ENCODE data around the gene SCAPER. TPM values are rescaled to one million over a fixed set of nuclear protein-coding genes. Genes with fewer than 3 reads are reported as not detected.
A peak's percentile ranks its signal among the peaks of the same experiment; 100 is the strongest.

SCAPER gene
- total RNA-seq, 1 experiment from 2014 or later, result 7.4 TPM

DNA sequence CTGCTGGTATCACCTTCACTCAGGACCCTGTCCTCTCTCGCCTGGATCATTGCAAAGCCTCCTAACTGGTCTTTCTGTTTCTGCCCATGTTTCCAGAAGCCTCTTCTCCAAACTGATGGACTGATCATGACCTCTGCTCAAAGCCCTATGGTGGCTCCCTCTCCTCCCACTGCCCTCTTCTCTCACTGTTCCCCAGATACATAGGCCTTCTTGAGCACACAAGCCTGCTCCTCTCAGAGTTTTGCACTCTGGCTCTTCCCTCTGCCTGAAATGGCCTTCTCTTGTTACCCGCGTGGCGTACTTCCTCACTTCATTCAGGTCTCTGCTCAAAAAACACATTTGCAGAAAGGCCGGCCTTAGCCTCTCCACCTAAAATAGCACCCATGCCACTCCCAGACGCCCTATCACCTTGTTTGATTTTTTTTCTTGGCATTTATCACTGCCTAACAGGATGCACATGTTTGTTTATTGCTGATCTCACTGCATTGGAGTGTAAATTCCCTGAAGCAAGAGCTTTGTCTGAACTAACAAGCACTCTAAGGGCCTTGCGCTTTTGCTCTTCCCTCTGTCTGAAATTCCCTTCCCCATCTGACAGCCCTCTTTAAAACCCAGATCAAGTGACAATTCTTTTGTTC is 592.5 kb downstream of the SCAPER start:
- H2BK15ac ChIP-seq (ENCODE audit: low read depth, low read length), result no peak overlapping the region
- no peak overlapping the region for H4K5ac ChIP-seq (ENCODE audit: insufficient read length, low read depth, low read length)
- peaks cover 5% of the 10 kb centered on the region for H3K23me2 ChIP-seq (ENCODE audit: insufficient read length, low read depth, low read length, poor library complexity, severe bottlenecking)
- H4K20me1 ChIP-seq (ENCODE audit: control insufficient read depth, insufficient read depth, insufficient read length), result no peaks in the 10 kb centered on the region
- H3K27me3 Mint-ChIP-seq (ENCODE audit: low read depth), result peaks cover 21% of the 10 kb centered on the region
- H3K4me1 Mint-ChIP-seq, result peaks cover 16 to 17% of the 10 kb centered on the region in 2 experiments
- no CpG with 5 or more reads among the region's 7 CpGs for WGBS (ENCODE audit: extremely low coverage, insufficient read length, low lambda C conversion rate)
- H2BK12ac ChIP-seq (ENCODE audit: insufficient read length, low read depth, low read length), result no peak overlapping the region
- H4K91ac ChIP-seq (ENCODE audit: insufficient read length, low read depth, low read length), result no peak overlapping the region
- H3K4me2 ChIP-seq (ENCODE audit: insufficient read depth, insufficient read length, low read length), result no peak overlapping the region
- H3T11ph ChIP-seq (ENCODE audit: low read length), result no peak overlapping the region
- no peak overlapping the region for H2BK20ac ChIP-seq (ENCODE audit: low read depth, low read length, poor library complexity, severe bottlenecking)
- no peak overlapping the region for H2AFZ ChIP-seq (ENCODE audit: low read length)
- no peak overlapping the region for H3K56ac ChIP-seq (ENCODE audit: insufficient read length, low read depth, low read length)
- H3K18ac ChIP-seq (ENCODE audit: insufficient read length, low read depth, low read length), result no peak overlapping the region
- no peak overlapping the region for H3K4ac ChIP-seq (ENCODE audit: low read depth, low read length)
- TF ChIP-seq, protein P1, sequence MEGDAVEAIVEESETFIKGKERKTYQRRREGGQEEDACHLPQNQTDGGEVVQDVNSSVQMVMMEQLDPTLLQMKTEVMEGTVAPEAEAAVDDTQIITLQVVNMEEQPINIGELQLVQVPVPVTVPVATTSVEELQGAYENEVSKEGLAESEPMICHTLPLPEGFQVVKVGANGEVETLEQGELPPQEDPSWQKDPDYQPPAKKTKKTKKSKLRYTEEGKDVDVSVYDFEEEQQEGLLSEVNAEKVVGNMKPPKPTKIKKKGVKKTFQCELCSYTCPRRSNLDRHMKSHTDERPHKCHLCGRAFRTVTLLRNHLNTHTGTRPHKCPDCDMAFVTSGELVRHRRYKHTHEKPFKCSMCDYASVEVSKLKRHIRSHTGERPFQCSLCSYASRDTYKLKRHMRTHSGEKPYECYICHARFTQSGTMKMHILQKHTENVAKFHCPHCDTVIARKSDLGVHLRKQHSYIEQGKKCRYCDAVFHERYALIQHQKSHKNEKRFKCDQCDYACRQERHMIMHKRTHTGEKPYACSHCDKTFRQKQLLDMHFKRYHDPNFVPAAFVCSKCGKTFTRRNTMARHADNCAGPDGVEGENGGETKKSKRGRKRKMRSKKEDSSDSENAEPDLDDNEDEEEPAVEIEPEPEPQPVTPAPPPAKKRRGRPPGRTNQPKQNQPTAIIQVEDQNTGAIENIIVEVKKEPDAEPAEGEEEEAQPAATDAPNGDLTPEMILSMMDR (conservative IDR thresholded peaks at IDR 0.05), result no peak
- no peak overlapping the region for H3K27ac Mint-ChIP-seq
- no peak overlapping the region for H3K23ac ChIP-seq (ENCODE audit: insufficient read length, low read depth, low read length)
- H3K4me3 Mint-ChIP-seq, result peak overlapping the region in 1 of 2 experiments; percentile 15; a peak in 1 of 5 replicates
- H4K8ac ChIP-seq (replicated peaks; ENCODE audit: insufficient read length, low read depth, low read length), result no peak overlapping the region
- no peak overlapping the region for H2AK5ac ChIP-seq (ENCODE audit: insufficient read length, low read length)
- H3K36me3 Mint-ChIP-seq (ENCODE audit: insufficient read depth in 1 of 3, low read depth in 3 of 3), result no peaks in the 10 kb centered on the region; a peak in 3 of 7 replicates
- no peaks in the 10 kb centered on the region for H3K4me1 ChIP-seq (ENCODE audit: insufficient read depth, low read length)
- H3K79me2 ChIP-seq (ENCODE audit: insufficient read depth, low read length), result no peaks in the 10 kb centered on the region
- peaks cover 0 to 3% of the 10 kb centered on the region in 2 experiments; a peak in 2 of 5 replicates for H3K9me3 Mint-ChIP-seq
- no peaks in the 10 kb centered on the region for H3K79me1 ChIP-seq (ENCODE audit: insufficient read depth, low read depth, low read length, poor library complexity, severe bottlenecking)
- no peaks in the 10 kb centered on the region for H3K9me3 ChIP-seq (ENCODE audit: control insufficient read depth, low read depth, low read length)
- H3K14ac ChIP-seq (ENCODE audit: insufficient read depth, low read length), result no peak overlapping the region
- no peak overlapping the region for H2BK5ac ChIP-seq (ENCODE audit: insufficient read length, low read length)
- no peak overlapping the region for H2BK120ac ChIP-seq (ENCODE audit: low read depth, low read length, poor library complexity, severe bottlenecking)
- no peak for DNase-seq
- no peak overlapping the region for H3K9ac ChIP-seq (ENCODE audit: extremely low read depth, insufficient read length, low read length)
- H3K27me3 ChIP-seq (ENCODE audit: insufficient read depth, low read length), result no peaks in the 10 kb centered on the region
- no peak overlapping the region for H3K27ac ChIP-seq (ENCODE audit: insufficient read length, low read depth, low read length)

All from H9 (cell line).